Liver (tissue), 9 donors: Measurements from ENCODE around the gene CPT1A. TPM values are rescaled to one million over a fixed set of nuclear protein-coding genes. Genes with fewer than 3 reads are reported as not detected.

Experiments used
- DNase-seq: peaks from one replicate; pipeline ENCODE4 v3.0.0-alpha.2; 2017; ENCODE audit warnings: low spot score
- H3K27ac ChIP-seq, 2 donors: one replicate each; pipeline ENCODE4 v1.7.0; 2013; ENCODE audit warnings: inconsistent platforms in 2 of 2, low read length in 2 of 2, control low read depth in 1 of 2, low read depth in 1 of 2, mild to moderate bottlenecking in 1 of 2
- H3K27me3 ChIP-seq, 4 donors: one replicate each; pipeline versions ENCODE4 v1.6.1 to v1.7.0; 2013; ENCODE audit warnings: low read length in 3 of 4, inconsistent platforms in 1 of 4, mild to moderate bottlenecking in 1 of 4, moderate library complexity in 1 of 4; ENCODE audit not compliant: control insufficient read depth in 4 of 4, insufficient read depth in 4 of 4
- H3K36me3 ChIP-seq, 4 donors: one replicate each; pipeline versions ENCODE4 v1.6.1 to v1.7.0; 2013; ENCODE audit warnings: low read length in 3 of 4, mild to moderate bottlenecking in 3 of 4, low read depth in 1 of 4, moderate library complexity in 1 of 4; ENCODE audit not compliant: control insufficient read depth in 4 of 4, insufficient read depth in 3 of 4
- H3K4me1 ChIP-seq, 4 donors: one replicate each; pipeline versions ENCODE4 v1.6.1 to v1.7.0; 2013; ENCODE audit warnings: low read length in 3 of 4, mild to moderate bottlenecking in 3 of 4, moderate library complexity in 1 of 4; ENCODE audit not compliant: control insufficient read depth in 4 of 4, insufficient read depth in 4 of 4
- H3K4me3 ChIP-seq, 3 donors: one replicate each; pipeline versions ENCODE4 v1.6.1 to v1.7.0; 2013; ENCODE audit warnings: low read length in 3 of 3, control low read depth in 1 of 3, low read depth in 1 of 3, mild to moderate bottlenecking in 1 of 3
- H3K9ac ChIP-seq, 2 donors: one replicate each; pipeline ENCODE4 v1.7.0; 2013; ENCODE audit warnings: low read length in 2 of 2, mild to moderate bottlenecking in 2 of 2, moderate library complexity in 2 of 2, control low read depth in 1 of 2, low read depth in 1 of 2
- H3K9me3 ChIP-seq, 4 donors: one replicate each; pipeline versions ENCODE4 v1.6.1 to v1.7.0; 2013; ENCODE audit warnings: low read length in 3 of 4; ENCODE audit not compliant: control insufficient read depth in 4 of 4
- ATF3 ChIP-seq: IDR thresholded peaks from 2 replicates; pipeline ENCODE4 v1.6.1; 2016; ENCODE audit warnings: antibody characterized with exemption
- CTCF ChIP-seq: fragments of 150-350 bp; IDR thresholded peaks from 2 replicates; pipeline ENCODE4 v1.5.1; 2017; ENCODE audit warnings: improper control_type of control experiment, low read depth, low read length; ENCODE audit not compliant: missing input control
- EGR1 ChIP-seq, 2 donors: IDR thresholded peaks; 2 replicates each; pipeline ENCODE4 v1.6.1; 2016 to 2018; ENCODE audit warnings: antibody characterized with exemption in 2 of 2, low read depth in 2 of 2
- FOXA1 ChIP-seq: IDR thresholded peaks from 2 replicates; pipeline ENCODE4 v1.6.1; 2016; ENCODE audit warnings: antibody characterized with exemption
- FOXA2 ChIP-seq: IDR thresholded peaks from 2 replicates; pipeline ENCODE4 v1.6.1; 2016; ENCODE audit warnings: antibody characterized with exemption
- HNF4G ChIP-seq: IDR thresholded peaks from 2 replicates; pipeline ENCODE4 v1.6.1; 2016; ENCODE audit warnings: antibody characterized with exemption
- JUND ChIP-seq, 2 donors: IDR thresholded peaks; 2 replicates each; pipeline ENCODE4 v1.6.1; 2016; ENCODE audit warnings: antibody characterized with exemption in 2 of 2
- MAX ChIP-seq: IDR thresholded peaks from 2 replicates; pipeline ENCODE4 v1.6.1; 2016; ENCODE audit warnings: antibody characterized with exemption
- NR2F2 ChIP-seq: IDR thresholded peaks from 2 replicates; pipeline ENCODE4 v1.6.1; 2016; ENCODE audit warnings: antibody characterized with exemption
- RAD21 ChIP-seq, 2 donors: IDR thresholded peaks; 2 replicates each; pipeline ENCODE4 v1.6.1; 2016; ENCODE audit warnings: antibody characterized with exemption in 2 of 2, mild to moderate bottlenecking in 2 of 2
- REST ChIP-seq: IDR thresholded peaks from 2 replicates; pipeline ENCODE4 v1.6.1; 2016; ENCODE audit warnings: antibody characterized with exemption, mild to moderate bottlenecking
- SP1 ChIP-seq: IDR thresholded peaks from 2 replicates; pipeline ENCODE4 v1.6.1; 2018; ENCODE audit warnings: antibody characterized with exemption, mild to moderate bottlenecking
- TAF1 ChIP-seq: conservative IDR thresholded peaks from 2 replicates; pipeline ENCODE4 v1.6.1; 2016; ENCODE audit warnings: antibody characterized with exemption, mild to moderate bottlenecking
- YY1 ChIP-seq: IDR thresholded peaks from 2 replicates; pipeline ENCODE4 v1.6.1; 2016; ENCODE audit warnings: antibody characterized with exemption, mild to moderate bottlenecking
- ZBTB33 ChIP-seq: IDR thresholded peaks from 2 replicates; pipeline ENCODE4 v1.6.1; 2016; ENCODE audit warnings: antibody characterized with exemption
- WGBS: extraction: QIAGEN DNeasy Blood & Tissue Kit; methylation state at CpG from one replicate; pipeline ENCODE4 v1.1.7; 2013; 5-methylcytosine and 5-hydroxymethylcytosine counted together
- polyA plus RNA-seq, 2 donors: library from polyadenylated mRNA; stranded (reverse) in 1 of 2; unstranded in 1 of 2; fragments of 200-250 nt in 1 of 2; fragments of >200 nt in 1 of 2; fragmentation: Nextera tagmentation in 1 of 2; extraction: Ambion mirVana in 1 of 2; gene quantifications; one replicate each; pipeline versions ENCODE4 v1.2.1 to v1.2.3, GENCODE V29; 2013 to 2015
- total RNA-seq, 2 donors: library from RNA; depleted of rRNA; stranded (reverse); fragments of >200 nt; gene quantifications; one replicate each; pipeline ENCODE4 v1.2.3, GENCODE V29; 2014
- donor health status: healthy.
- donor health status: healthy.
- donor health status: healthy.
- donor health status: healthy.
- donor health status: healthy.

The CPT1A gene
- total and polyA plus RNA-seq, 4 donors, result 17.2 to 232 (median 61.0) TPM

- Histone ChIP-seq H3K27ac (no peak overlapping the region), H3K4me1 (no peaks in the 10 kb centered on the region), H3K27me3 (no peaks in the 10 kb centered on the region), H3K9ac (no peak overlapping the region), H3K36me3 (no peaks in the 10 kb centered on the region), H3K4me3 (no peak overlapping the region), H3K9me3 (no peaks in the 10 kb centered on the region)
- WGBS, result 89% methylated on average over 11 of the region's 11 CpGs
- TF ChIP-seq SP1 (no peak), EGR1 (IDR thresholded peaks at IDR 0.05; ENCODE audit: low read depth in 2 of 2) (no peak), YY1 (no peak), MAX (no peak), CTCF (no peak), NR2F2 (no peak), TAF1 (no peak), HNF4G (no peak)
- DNase-seq, result no peak
Measured at GRCh38 chr11:68710409-68710808, 131.3 kb downstream of the CPT1A start.

- no peak for TF ChIP-seq FOXA1
- TF ChIP-seq MAX, result no peak
- TF ChIP-seq ATF3, result no peak
- TF ChIP-seq SP1, result no peak
- TF ChIP-seq CTCF, result no peak
- no peak for TF ChIP-seq YY1
- no peak for TF ChIP-seq JUND (IDR thresholded peaks at IDR 0.05)
- no peak for TF ChIP-seq FOXA2
- TF ChIP-seq RAD21 (IDR thresholded peaks at IDR 0.05), result no peak
- TF ChIP-seq REST, result no peak
- TF ChIP-seq NR2F2, result no peak
- TF ChIP-seq ZBTB33, result no peak
- Histone ChIP-seq H3K9ac (no peak overlapping the region), H3K4me1 (no peaks in the 10 kb centered on the region), H3K9me3 (no peaks in the 10 kb centered on the region), H3K4me3 (no peak overlapping the region), H3K27me3 (no peaks in the 10 kb centered on the region), H3K27ac (no peak overlapping the region), H3K36me3 (no peaks in the 10 kb centered on the region)
- 85% methylated on average over 12 of the region's 12 CpGs for WGBS
- no peak for DNase-seq
Measured at GRCh38 chr11:68709062-68709461, 132.7 kb downstream of the CPT1A start.
